ENCODE data around the gene SLCO2A1.
"Not testable (repeated sequence)": the region's sequence is repeated elsewhere in the genome, so short reads cannot be mapped to it uniquely, and the experiment has no call there.

SLCO2A1 gene

GRCh38 chr3:134074790-134075567 lies 45.3 kb upstream of the SLCO2A1 start:
- no peak overlapping the region for H3K4me3 ChIP-seq (ENCODE audit: insufficient read length, low read depth)
- H3K9ac ChIP-seq (ENCODE audit: insufficient read length, low read depth) = no peak overlapping the region
- DNase-seq (ENCODE audit: low read depth, low spot score) = no peak
- H3K4me1 ChIP-seq (ENCODE audit: insufficient read depth, insufficient read length) = no peaks in the 10 kb centered on the region
- H3K36me3 ChIP-seq (ENCODE audit: insufficient read depth, insufficient read length, low read length) = no peaks in the 10 kb centered on the region
- H3K9me3 ChIP-seq (ENCODE audit: insufficient read depth, low read length) = peaks cover 4% of the 10 kb centered on the region
- no peaks in the 10 kb centered on the region for H3K27me3 ChIP-seq (ENCODE audit: insufficient read depth, insufficient read length)
- TF ChIP-seq YY1 (IDR thresholded peaks at IDR 0.05; ENCODE audit: insufficient read depth, insufficient read length) = no peak
- TF ChIP-seq SUZ12 (IDR thresholded peaks at IDR 0.05; ENCODE audit: extremely low read depth, insufficient read depth, insufficient read length) = no peak
- TF ChIP-seq ZNF274 (IDR thresholded peaks at IDR 0.05; ENCODE audit: low read depth, low read length) = no peak

GRCh38 chr3:134074001-134074789 lies 44.5 kb upstream of the SLCO2A1 start:
- H3K9ac ChIP-seq (ENCODE audit: insufficient read length, low read depth) = no peak overlapping the region
- no peaks in the 10 kb centered on the region for H3K27me3 ChIP-seq (ENCODE audit: insufficient read depth, insufficient read length)
- no peaks in the 10 kb centered on the region; the same call in 1 of the 2 replicates for H3K9me3 ChIP-seq (ENCODE audit: insufficient read depth, low read length)
- no peaks in the 10 kb centered on the region for H3K36me3 ChIP-seq (ENCODE audit: insufficient read depth, insufficient read length, low read length)
- H3K4me1 ChIP-seq (ENCODE audit: insufficient read depth, insufficient read length) = no peaks in the 10 kb centered on the region
- TF ChIP-seq ZNF274 (IDR thresholded peaks at IDR 0.05; ENCODE audit: low read depth, low read length) = no peak
- TF ChIP-seq SUZ12 (IDR thresholded peaks at IDR 0.05; ENCODE audit: extremely low read depth, insufficient read depth, insufficient read length) = no peak
- TF ChIP-seq YY1 (IDR thresholded peaks at IDR 0.05; ENCODE audit: insufficient read depth, insufficient read length) = no peak
- DNase-seq (ENCODE audit: low read depth, low spot score) = no peak
- no peak overlapping the region for H3K4me3 ChIP-seq (ENCODE audit: insufficient read length, low read depth)

- H3K27me3 ChIP-seq (ENCODE audit: insufficient read depth, insufficient read length) = no peaks in the 10 kb centered on the region
- H3K9me3 ChIP-seq (ENCODE audit: insufficient read depth, low read length) = no peaks in the 10 kb centered on the region; the same call in 1 of the 2 replicates
Measured at GRCh38 chr3:134073583-134073945, 43.8 kb upstream of the SLCO2A1 start.

GRCh38 chr3:134072881-134073582 lies 43.3 kb upstream of the SLCO2A1 start:
- TF ChIP-seq SUZ12 (IDR thresholded peaks at IDR 0.05; ENCODE audit: extremely low read depth, insufficient read depth, insufficient read length) (no peak), YY1 (IDR thresholded peaks at IDR 0.05; ENCODE audit: insufficient read depth, insufficient read length) (no peak), ZNF274 (IDR thresholded peaks at IDR 0.05; ENCODE audit: low read depth, low read length) (no peak)
- no peaks in the 10 kb centered on the region; the same call in 1 of the 2 replicates for H3K9me3 ChIP-seq (ENCODE audit: insufficient read depth, low read length)
- DNase-seq (ENCODE audit: low read depth, low spot score) = no peak
- H3K9ac ChIP-seq (ENCODE audit: insufficient read length, low read depth) = no peak overlapping the region
- H3K4me1 ChIP-seq (ENCODE audit: insufficient read depth, insufficient read length) = peaks cover 5% of the 10 kb centered on the region
- H3K36me3 ChIP-seq (ENCODE audit: insufficient read depth, insufficient read length, low read length) = no peaks in the 10 kb centered on the region
- no peaks in the 10 kb centered on the region for H3K27me3 ChIP-seq (ENCODE audit: insufficient read depth, insufficient read length)
- H3K4me3 ChIP-seq (ENCODE audit: insufficient read length, low read depth) = no peak overlapping the region

More at GRCh38 chr3:134073583-134073945, 43.8 kb upstream of the SLCO2A1 start:
- DNase-seq (ENCODE audit: low read depth, low spot score) = no peak
- Histone ChIP-seq H3K36me3 (ENCODE audit: insufficient read depth, insufficient read length, low read length) (no peaks in the 10 kb centered on the region), H3K9ac (ENCODE audit: insufficient read length, low read depth) (no peak overlapping the region), H3K4me3 (ENCODE audit: insufficient read length, low read depth) (no peak overlapping the region), H3K4me1 (ENCODE audit: insufficient read depth, insufficient read length) (peaks cover 3% of the 10 kb centered on the region)
- TF ChIP-seq ZNF274 (IDR thresholded peaks at IDR 0.05; ENCODE audit: low read depth, low read length) (no peak), YY1 (IDR thresholded peaks at IDR 0.05; ENCODE audit: insufficient read depth, insufficient read length) (no peak), SUZ12 (IDR thresholded peaks at IDR 0.05; ENCODE audit: extremely low read depth, insufficient read depth, insufficient read length) (no peak)

GRCh38 chr3:134070281-134070680 lies 40.6 kb upstream of the SLCO2A1 start:
- not testable (repeated sequence) for H3K9ac ChIP-seq (ENCODE audit: insufficient read length, low read depth); H3K36me3 ChIP-seq (ENCODE audit: insufficient read depth, insufficient read length, low read length); H3K27me3 ChIP-seq (ENCODE audit: insufficient read depth, insufficient read length); H3K9me3 ChIP-seq (ENCODE audit: insufficient read depth, low read length); DNase-seq (ENCODE audit: low read depth, low spot score); H3K4me3 ChIP-seq (ENCODE audit: insufficient read length, low read depth)
- peaks cover 11% of the 10 kb centered on the region for H3K4me1 ChIP-seq (ENCODE audit: insufficient read depth, insufficient read length)

- Histone ChIP-seq H3K4me3 (ENCODE audit: insufficient read length, low read depth) (no peak overlapping the region), H3K27me3 (ENCODE audit: insufficient read depth, insufficient read length) (no peaks in the 10 kb centered on the region), H3K9me3 (ENCODE audit: insufficient read depth, low read length) (no peaks in the 10 kb centered on the region), H3K9ac (ENCODE audit: insufficient read length, low read depth) (no peak overlapping the region), H3K4me1 (ENCODE audit: insufficient read depth, insufficient read length) (peaks cover 11% of the 10 kb centered on the region), H3K36me3 (ENCODE audit: insufficient read depth, insufficient read length, low read length) (no peaks in the 10 kb centered on the region)
- no peak for DNase-seq (ENCODE audit: low read depth, low spot score)
- no peak for TF ChIP-seq ZNF274 (IDR thresholded peaks at IDR 0.05; ENCODE audit: low read depth, low read length)
- TF ChIP-seq YY1 (IDR thresholded peaks at IDR 0.05; ENCODE audit: insufficient read depth, insufficient read length) = no peak
- no peak for TF ChIP-seq SUZ12 (IDR thresholded peaks at IDR 0.05; ENCODE audit: extremely low read depth, insufficient read depth, insufficient read length)
Measured at GRCh38 chr3:134068429-134068828, 38.7 kb upstream of the SLCO2A1 start.

Data from NT2/D1 (cell line).